ENCODE results near the gene PPM1B.

PPM1B gene

DNA sequence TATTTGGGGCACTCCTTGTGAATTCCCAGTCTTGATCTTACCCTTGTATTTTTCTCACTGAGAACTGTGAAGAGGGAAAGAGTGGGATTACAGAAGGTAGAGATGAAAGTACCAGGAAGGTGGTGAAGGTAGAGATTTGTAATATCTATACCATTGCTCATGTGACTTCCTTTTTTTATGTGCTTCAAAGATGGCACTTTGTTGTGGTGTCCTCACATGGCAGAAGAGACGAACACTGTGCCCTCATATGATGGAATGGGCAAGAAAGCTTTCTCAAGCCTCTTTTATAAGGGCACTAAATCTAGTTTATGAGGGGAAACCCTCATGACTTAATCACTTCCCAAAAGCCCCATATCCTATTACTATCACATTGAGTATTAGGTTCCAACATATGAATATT is 28.9 kb upstream of the PPM1B start:
- DNase-seq = no peak
- TF ChIP-seq POLR2A (IDR thresholded peaks at IDR 0.05; ENCODE audit: low read length) (no peak), GATA1 (IDR thresholded peaks at IDR 0.05; ENCODE audit: low read depth, low read length) (no peak)

DNA sequence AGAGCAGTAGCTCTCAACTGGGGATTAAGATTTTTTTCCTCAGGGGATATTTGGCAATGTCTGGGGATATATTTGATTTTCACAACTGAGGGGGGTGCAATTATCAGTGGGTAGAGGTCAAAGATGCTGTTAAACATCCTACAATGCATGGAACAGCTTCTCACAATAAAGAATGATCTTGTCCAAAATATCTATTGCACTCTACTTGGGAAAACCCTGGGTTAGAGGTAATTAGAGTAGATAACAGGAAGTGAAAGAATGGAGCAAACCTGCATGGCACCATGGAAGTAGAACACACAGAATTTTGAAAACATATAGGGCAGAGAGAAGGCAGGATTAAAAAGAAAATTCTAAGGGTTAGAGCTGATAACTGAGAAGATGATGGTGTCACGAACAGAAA is 26.4 kb upstream of the PPM1B start:
- DNase-seq = no peak
- TF ChIP-seq GATA1 (IDR thresholded peaks at IDR 0.05; ENCODE audit: low read depth, low read length) (no peak), POLR2A (IDR thresholded peaks at IDR 0.05; ENCODE audit: low read length) (no peak)

DNA sequence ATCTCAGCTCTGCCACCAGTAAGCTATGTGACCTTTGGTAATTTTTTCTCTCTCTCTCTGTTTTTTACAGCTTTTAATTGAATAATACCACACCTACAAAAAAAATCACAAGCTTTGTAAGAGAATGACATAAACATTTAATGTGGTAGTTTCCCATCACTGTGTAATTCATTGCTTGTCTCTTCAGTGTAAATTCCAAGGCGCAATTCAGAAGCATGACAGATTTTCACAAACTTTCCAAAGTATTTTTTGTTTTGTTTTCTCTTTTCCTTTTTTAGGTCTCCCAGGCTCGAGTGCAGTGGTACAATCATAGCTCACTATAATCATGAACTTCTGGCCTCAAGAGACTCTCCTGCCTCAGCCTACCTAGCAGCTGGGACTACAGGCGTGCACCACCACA is 25.0 kb upstream of the PPM1B start:
- DNase-seq = no peak
- TF ChIP-seq GATA1 (IDR thresholded peaks at IDR 0.05; ENCODE audit: low read depth, low read length) (no peak), POLR2A (IDR thresholded peaks at IDR 0.05; ENCODE audit: low read length) (no peak)

DNA sequence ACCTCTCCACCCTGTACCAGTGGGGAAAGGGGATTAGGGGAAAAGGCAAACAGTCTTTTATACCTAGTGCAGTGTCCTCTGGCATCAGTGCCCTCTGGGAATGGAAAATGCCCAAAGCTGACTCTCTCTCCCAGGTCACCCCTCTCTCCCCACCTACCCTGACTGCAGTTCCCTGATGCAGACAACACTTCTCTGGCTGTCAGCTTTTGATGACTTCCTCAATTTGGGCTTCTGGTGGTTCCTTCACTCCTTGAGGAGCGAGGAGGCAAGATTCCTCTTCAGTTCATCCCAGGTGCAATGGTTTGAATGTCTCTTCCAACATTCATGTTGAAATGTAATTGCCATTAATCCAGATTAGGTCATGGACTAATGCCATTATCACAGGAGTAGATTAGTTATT is 19.7 kb upstream of the PPM1B start:
- no peak for DNase-seq
- no peak for TF ChIP-seq POLR2A (IDR thresholded peaks at IDR 0.05; ENCODE audit: low read length)
- no peak for TF ChIP-seq GATA1 (IDR thresholded peaks at IDR 0.05; ENCODE audit: low read depth, low read length)

DNA sequence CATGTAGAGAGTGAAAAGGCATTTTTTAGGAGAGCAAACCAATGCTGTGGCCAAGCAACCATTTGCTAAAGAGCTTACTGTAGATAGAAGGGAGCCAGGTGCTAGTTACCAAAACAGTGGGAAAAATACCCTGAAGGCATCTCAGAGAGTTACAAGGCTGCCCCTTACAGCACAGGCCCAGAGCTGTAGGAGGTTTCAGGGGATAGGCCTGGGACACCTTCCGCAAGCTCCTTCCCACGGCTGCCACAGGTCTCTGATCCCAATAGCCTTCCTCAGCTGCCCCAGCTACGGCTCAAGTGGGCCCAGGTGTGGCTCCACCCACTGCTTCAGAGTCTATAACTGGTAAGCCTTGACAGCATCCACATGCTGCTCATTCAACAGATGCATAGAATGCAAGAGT is 18.2 kb upstream of the PPM1B start:
- no peak for DNase-seq
- TF ChIP-seq GATA1 (IDR thresholded peaks at IDR 0.05; ENCODE audit: low read depth, low read length) (no peak), POLR2A (IDR thresholded peaks at IDR 0.05; ENCODE audit: low read length) (no peak)

DNA sequence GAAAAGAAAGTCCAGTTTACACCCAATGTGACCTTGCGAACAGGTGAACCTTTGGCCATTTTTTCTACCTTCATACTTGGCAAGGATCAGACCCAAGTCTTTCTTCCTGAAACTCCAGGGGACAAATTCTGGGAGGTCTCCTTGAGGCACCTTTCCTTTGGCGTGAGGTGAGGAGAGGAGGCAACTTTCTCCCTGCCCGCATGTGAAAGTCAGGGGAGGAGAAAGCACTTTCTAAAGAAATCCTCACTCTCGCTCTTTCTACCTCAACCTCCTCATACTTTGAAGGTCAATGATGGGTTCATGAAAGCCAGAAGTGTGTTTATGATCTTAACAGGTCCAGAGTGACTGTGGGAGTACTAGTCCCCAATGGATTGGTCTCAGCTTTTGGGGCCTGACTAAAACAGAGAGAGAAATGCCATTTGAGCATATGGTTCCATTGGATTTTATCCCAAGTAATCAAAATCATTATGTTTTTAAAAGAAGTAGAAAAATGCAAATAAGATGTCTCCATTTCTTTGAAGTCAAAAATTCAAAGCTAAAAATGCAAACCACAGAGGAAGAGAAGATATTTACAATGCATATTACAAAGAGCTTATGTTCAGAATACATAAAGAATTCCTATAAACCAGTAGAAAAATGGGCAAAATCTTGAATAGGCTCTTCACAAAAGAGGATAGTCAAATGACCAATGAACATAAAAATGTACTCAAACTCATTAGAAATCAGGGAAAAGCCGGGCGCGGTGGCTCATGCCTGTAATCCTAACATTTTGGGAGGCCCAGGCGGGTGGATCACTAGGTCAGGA is 15.6 kb upstream of the PPM1B start:
- no peak for DNase-seq
- TF ChIP-seq POLR2A (IDR thresholded peaks at IDR 0.05; ENCODE audit: low read length) (no peak), GATA1 (IDR thresholded peaks at IDR 0.05; ENCODE audit: low read depth, low read length) (no peak)

DNA sequence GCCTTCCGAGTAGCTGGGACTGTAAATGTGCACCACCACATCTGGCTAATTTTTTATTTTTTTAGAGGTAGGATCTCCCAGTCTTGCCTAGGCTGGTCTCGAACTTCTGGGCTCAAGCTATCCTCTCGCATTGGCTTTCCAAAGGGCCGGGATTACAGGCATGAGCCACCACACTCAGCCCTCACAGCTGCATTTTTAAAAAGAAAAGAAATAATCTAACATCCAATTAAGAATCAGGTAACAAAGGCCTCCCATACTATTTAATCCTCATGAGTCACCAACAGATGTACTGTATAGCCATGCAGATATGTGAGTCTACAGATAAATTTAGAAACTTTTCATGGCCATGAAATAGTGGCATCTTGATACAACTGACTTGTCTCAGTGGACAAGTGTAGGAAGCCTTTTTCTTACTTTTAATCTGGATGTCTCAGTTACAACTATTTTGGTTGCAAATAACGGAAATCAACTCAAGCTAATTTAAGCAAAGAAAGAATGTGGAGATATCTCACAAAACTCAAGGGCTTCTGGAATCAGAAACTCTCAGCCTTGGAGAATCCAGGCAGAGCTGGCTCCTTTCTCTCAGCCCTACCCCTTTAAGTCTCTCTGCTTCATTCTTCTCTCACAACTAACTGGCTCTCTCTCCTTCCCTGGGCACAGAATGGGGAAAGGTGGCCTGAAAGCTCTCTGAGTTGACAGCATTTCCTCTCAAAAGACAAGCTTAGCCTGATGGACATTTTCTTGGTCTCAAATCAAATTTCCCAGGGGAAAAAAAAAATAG is 12.8 kb upstream of the PPM1B start:
- TF ChIP-seq GATA1 (IDR thresholded peaks at IDR 0.05; ENCODE audit: low read depth, low read length) (no peak), POLR2A (IDR thresholded peaks at IDR 0.05; ENCODE audit: low read length) (no peak)
- no peak for DNase-seq

DNA sequence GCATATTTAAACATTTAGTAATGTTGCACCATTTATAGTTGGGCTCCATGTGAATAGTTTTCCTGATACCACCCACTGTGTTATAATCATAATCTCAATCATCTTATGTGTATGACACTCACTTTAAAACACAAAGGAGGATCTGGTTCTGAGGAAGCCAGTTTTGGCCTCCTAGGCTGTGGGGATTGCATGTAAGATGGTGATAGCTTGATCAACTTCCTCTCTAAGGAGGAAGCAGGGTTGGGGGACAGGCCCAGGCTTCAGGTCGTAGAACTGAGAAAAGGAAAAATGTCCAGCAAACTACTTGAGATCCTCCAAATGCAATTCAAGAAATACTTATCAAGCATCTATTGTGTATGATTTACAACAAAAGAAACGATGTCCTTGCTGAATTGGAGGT is 4.9 kb upstream of the PPM1B start:
- no peak for DNase-seq
- TF ChIP-seq GATA1 (IDR thresholded peaks at IDR 0.05; ENCODE audit: low read depth, low read length) (no peak), POLR2A (IDR thresholded peaks at IDR 0.05; ENCODE audit: low read length) (no peak)

DNA sequence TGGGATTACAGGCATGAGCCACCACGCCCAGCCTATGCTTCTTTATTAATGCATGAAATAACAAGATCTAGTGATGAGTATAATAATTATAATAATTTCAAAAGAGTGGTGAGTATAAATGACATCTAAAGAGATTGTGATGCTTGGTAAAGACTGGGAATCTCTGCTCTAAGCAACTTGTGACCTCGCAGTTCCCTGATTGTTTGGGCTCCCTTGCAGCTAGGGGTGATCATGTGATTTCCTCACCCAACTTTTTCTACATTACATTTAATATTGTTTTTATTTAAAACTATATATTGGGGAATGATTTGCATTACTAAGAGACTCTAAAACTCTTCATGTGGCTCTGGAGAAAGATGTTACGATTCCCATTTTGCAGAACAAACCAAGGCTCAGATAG is 4.1 kb upstream of the PPM1B start:
- peak in 1 of 2 experiments; percentile 7 for DNase-seq
- TF ChIP-seq GATA1 (IDR thresholded peaks at IDR 0.05; ENCODE audit: low read depth, low read length) (no peak), POLR2A (IDR thresholded peaks at IDR 0.05; ENCODE audit: low read length) (no peak)

DNA sequence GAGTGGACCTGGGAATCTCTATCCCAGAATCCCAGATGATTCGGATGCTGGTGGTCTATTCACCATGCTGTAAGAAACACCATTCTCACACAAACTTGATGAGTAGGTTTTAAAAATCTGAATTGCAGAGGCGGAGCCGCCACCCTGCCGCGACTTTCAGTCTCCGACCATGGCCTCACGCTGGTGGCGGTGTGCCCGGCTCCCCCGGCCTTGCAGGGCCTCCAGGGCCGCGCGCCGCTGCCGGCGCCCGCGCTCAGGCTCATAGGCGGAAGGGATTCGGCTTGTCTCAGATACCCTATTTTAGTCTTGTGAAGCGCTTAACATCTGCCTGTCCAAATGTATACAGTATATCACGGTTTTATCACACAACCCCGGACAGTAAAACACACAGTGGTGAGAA is 2.6 kb upstream of the PPM1B start:
- no peak for TF ChIP-seq GATA1 (IDR thresholded peaks at IDR 0.05; ENCODE audit: low read depth, low read length)

DNA sequence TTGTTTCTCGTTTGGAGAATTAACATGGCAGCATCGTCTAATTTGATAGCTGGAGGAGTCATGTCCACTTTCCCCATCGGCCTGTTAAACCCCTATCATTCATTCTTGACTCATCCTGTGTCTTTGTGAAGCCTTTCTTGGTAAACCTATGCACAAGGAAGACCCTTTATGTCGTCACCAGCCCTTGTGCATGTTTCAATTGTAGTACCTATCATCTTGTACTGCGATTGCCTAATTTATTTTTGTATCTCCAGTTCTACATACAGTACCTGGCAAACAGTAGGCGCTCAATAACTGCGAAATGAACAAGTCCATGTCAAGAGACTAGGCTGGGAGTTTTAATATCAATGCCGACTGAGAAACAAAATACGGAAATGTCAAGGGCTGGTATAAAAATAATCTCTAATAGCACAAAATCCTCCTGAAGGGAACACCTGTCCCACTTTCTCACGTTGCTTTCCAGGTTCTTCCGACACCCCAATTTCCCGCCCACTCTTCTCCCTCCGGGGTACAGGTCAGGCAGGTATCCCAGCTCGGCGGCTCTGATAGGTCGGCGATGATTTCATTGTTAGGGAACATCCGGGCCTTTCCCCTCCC is 1.3 kb upstream of the PPM1B start:
- TF ChIP-seq POLR2A (IDR thresholded peaks at IDR 0.05; ENCODE audit: low read length) (no peak), GATA1 (IDR thresholded peaks at IDR 0.05; ENCODE audit: low read depth, low read length) (no peak)
- DNase-seq = no peak

More for the DNA sequence above, 2.6 kb upstream of the PPM1B start:
- peak in 1 of 2 experiments; percentile 4 for DNase-seq

DNA sequence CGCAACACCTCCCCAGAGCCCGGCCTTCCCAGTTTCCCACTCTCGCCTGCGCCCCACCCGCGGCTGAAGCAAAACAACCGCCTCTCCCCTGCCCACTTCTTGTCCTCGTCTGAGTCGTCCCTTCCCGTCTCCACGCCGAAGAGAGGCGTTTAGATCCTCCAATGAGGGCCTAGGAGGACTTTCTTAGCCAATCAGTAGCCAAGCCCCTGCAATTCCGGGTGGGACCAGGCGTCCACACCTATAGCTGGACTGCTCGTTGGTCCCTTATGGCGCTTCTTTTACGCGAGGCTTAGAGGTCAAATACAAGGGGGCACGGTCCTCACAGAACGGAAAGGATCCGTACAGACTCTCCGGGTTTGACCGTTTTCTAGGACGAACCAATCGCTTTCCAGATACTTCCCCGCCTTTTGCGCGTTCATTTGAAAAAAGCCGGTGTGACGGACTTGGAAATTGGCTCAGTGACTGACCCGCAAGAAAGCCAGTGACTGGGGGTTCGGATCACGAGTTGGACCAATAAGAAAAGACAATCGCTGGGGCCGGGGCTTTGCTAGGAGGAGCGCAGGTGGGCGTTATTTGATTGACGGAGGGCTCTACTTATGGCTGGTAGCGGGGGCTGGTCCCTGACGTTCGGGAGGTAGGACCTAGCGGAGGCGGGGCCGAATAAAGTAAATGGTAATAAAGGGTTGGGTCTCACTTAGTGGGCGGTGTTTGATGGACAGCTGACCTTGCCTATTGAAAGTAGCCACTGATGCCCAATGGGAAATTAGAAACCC is 581 bp upstream of the PPM1B start:
- no peak for TF ChIP-seq GATA1 (IDR thresholded peaks at IDR 0.05; ENCODE audit: low read depth, low read length)
- peak; percentile 73 for TF ChIP-seq POLR2A (IDR thresholded peaks at IDR 0.05; ENCODE audit: low read length)
- DNase-seq = peak; percentile 100

DNA sequence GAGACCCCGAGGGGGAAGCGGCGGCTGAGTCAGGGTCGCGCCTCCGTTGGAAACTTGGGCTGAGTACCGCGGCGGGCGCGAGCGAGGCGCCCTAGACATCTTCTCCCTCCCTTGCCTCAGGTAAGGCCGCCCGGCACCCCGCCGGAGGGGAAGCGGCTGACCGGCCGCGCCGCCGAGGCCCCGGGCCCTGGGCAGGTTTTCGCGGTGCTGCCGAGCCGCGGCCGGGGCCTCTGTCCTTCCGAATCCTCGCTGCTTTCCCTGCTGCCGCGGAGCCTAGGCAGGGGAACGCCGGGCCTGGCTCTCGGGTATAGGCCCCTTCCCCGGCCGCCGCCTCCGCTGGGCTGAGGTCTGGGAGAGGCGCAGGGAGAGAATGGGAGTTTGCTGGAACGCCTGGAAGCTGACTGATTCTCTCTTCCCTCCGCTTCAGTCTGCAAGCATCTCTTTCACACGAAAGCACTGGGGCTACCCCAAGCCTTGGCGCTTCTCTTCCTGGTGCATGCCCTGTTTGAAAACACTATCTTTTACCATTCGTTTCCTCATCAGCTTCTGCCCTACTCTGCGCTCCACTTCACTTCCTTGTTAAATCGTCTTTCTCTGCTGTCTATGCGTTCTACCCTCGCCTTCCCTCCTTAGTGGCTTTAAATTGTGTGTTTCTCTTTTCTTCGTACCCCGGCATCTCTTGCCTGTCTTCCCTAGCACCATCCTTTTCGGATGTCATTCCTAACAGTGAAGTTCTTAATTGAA is 652 bp downstream of the PPM1B start:
- peak; percentile 79 to 80 for DNase-seq
- TF ChIP-seq GATA1 (IDR thresholded peaks at IDR 0.05; ENCODE audit: low read depth, low read length) (no peak), POLR2A (IDR thresholded peaks at IDR 0.05; ENCODE audit: low read length) (peak; percentile 36)
